ENCODE measurements around the gene MCFD2.

MCFD2 gene

DNA sequence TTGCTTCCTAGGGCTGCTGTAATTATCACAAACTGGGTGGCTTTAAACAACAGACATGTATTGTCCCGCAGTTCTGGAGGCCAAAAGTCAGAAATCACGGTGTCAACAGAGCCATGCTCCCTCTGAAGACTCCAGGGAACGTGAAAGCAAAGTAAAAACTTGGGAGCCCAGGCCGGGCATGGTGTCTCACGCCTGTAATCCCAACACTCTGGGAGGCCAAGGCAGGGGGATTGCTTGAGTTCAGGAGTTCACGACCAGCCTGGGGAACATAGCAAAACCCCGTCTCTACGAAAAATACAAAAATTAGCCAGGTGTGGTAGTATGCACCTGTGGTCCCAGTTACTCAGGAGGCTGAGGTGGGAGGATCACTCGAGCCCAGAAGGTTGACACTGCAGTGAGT lies 63.5 kb downstream of the MCFD2 start:
- no peak for DNase-seq (ENCODE audit: low spot score)
- TF ChIP-seq, protein P1, sequence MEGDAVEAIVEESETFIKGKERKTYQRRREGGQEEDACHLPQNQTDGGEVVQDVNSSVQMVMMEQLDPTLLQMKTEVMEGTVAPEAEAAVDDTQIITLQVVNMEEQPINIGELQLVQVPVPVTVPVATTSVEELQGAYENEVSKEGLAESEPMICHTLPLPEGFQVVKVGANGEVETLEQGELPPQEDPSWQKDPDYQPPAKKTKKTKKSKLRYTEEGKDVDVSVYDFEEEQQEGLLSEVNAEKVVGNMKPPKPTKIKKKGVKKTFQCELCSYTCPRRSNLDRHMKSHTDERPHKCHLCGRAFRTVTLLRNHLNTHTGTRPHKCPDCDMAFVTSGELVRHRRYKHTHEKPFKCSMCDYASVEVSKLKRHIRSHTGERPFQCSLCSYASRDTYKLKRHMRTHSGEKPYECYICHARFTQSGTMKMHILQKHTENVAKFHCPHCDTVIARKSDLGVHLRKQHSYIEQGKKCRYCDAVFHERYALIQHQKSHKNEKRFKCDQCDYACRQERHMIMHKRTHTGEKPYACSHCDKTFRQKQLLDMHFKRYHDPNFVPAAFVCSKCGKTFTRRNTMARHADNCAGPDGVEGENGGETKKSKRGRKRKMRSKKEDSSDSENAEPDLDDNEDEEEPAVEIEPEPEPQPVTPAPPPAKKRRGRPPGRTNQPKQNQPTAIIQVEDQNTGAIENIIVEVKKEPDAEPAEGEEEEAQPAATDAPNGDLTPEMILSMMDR (IDR thresholded peaks at IDR 0.05; ENCODE audit: extremely low read depth, insufficient read depth, missing control alignments) = no peak
- in situ Hi-C loops (cut with MboI; ENCODE audit: low pct_unique_long_range_greater_than_20kb, low sequenced_read_pairs, unreplicated experiment) = no loop called here
